H1 (cell line): ENCODE data around the gene HTATSF1. TPM values are rescaled to one million over a fixed set of nuclear protein-coding genes. Genes with fewer than 3 reads are reported as not detected.

Source experiments
- CTBP2 ChIP-seq: IDR thresholded peaks from 2 replicates; pipeline ENCODE4 v1.7.0; 2011; ENCODE audit warnings: borderline replicate concordance, mild to moderate bottlenecking, moderate library complexity, mixed read lengths, low read length; ENCODE audit not compliant: insufficient read depth, insufficient read length
- EGR1 ChIP-seq: IDR thresholded peaks from 2 replicates; pipeline ENCODE4 v1.6.1; 2011; ENCODE audit warnings: low read depth, low read length, borderline replicate concordance
- JUND ChIP-seq: IDR thresholded peaks from 2 replicates; pipeline ENCODE4 v1.6.1; 2011; ENCODE audit warnings: mild to moderate bottlenecking, improper control_type of control experiment, low read length
- NANOG ChIP-seq: IDR thresholded peaks from 2 replicates; pipeline ENCODE4 v1.6.1; 2011; ENCODE audit warnings: low read length, low read depth, mild to moderate bottlenecking, inconsistent platforms; ENCODE audit not compliant: insufficient read depth, poor library complexity, severe bottlenecking
- POU5F1 ChIP-seq: IDR thresholded peaks from 2 replicates; pipeline ENCODE4 v1.6.1; 2011; ENCODE audit warnings: low read depth, mild to moderate bottlenecking, low read length, moderate library complexity
- SAP30 ChIP-seq: fragments of 300-600 bp; sonication (generic); IDR thresholded peaks from 2 replicates; pipeline ENCODE4 v1.7.1; 2012; ENCODE audit warnings: low read length, moderate library complexity, mild to moderate bottlenecking, inconsistent platforms; ENCODE audit not compliant: insufficient read depth, insufficient replicate concordance
- polyA plus RNA-seq, 7 experiments: library from polyadenylated mRNA; depleted of rRNA in 3 of 7; stranded (reverse) in 5 of 7; unstranded in 2 of 7; fragments of >200 nt in 5 of 7; fragments of 200-250 nt in 2 of 7; gene quantifications; 1 replicate in 5 of 7; 2 replicates in 1 of 7; 4 replicates in 1 of 7; pipeline versions ENCODE4 v1.2.1 to v1.2.3, GENCODE V29; 2011 to 2013; ENCODE audit warnings: missing spikeins in 2 of 7, mixed read lengths in 2 of 7
- total RNA-seq: library from RNA; stranded (reverse); fragmentation: NEBNext Ultra II Directional; extraction: Animal tissue kit (Norgen Biotek cat#: 25700); gene quantifications from 2 replicates; pipeline ENCODE4 v1.2.1, GENCODE V29; 2021
- TF ChIP-seq, protein P1 (sequence below): fragments of 300-600 bp; sonication (generic); IDR thresholded peaks from 2 replicates; pipeline ENCODE4 v1.7.1; 2012; ENCODE audit warnings: low read length, moderate library complexity, mild to moderate bottlenecking, inconsistent platforms; ENCODE audit not compliant: insufficient replicate concordance

HTATSF1 gene
- total and polyA plus RNA-seq, 2 of the 8 experiments (the other 6 are each of a cell fraction or from before 2014, with no cell fraction given), result 1.2 to 49.3 TPM

DNA sequence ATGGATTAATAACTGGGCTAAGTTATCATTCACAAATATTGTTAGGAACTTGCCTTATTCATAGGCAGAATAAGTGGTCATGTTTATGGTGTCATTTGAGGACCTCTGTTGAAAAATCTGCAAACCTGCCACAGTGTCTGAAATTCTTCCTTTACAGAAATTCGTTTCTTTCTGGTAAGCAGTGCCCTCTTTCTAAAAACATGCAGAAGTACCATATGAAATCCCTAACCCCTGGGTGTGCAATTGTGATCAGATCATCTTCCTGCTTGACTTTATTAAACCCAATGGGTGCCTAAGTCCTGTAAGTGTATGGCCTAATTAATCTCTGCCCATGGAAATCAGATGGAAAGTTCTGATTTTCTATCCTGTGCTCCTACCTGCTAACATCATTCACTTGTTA is 4.4 kb upstream of the HTATSF1 start (continued):
- TF ChIP-seq, protein P1, sequence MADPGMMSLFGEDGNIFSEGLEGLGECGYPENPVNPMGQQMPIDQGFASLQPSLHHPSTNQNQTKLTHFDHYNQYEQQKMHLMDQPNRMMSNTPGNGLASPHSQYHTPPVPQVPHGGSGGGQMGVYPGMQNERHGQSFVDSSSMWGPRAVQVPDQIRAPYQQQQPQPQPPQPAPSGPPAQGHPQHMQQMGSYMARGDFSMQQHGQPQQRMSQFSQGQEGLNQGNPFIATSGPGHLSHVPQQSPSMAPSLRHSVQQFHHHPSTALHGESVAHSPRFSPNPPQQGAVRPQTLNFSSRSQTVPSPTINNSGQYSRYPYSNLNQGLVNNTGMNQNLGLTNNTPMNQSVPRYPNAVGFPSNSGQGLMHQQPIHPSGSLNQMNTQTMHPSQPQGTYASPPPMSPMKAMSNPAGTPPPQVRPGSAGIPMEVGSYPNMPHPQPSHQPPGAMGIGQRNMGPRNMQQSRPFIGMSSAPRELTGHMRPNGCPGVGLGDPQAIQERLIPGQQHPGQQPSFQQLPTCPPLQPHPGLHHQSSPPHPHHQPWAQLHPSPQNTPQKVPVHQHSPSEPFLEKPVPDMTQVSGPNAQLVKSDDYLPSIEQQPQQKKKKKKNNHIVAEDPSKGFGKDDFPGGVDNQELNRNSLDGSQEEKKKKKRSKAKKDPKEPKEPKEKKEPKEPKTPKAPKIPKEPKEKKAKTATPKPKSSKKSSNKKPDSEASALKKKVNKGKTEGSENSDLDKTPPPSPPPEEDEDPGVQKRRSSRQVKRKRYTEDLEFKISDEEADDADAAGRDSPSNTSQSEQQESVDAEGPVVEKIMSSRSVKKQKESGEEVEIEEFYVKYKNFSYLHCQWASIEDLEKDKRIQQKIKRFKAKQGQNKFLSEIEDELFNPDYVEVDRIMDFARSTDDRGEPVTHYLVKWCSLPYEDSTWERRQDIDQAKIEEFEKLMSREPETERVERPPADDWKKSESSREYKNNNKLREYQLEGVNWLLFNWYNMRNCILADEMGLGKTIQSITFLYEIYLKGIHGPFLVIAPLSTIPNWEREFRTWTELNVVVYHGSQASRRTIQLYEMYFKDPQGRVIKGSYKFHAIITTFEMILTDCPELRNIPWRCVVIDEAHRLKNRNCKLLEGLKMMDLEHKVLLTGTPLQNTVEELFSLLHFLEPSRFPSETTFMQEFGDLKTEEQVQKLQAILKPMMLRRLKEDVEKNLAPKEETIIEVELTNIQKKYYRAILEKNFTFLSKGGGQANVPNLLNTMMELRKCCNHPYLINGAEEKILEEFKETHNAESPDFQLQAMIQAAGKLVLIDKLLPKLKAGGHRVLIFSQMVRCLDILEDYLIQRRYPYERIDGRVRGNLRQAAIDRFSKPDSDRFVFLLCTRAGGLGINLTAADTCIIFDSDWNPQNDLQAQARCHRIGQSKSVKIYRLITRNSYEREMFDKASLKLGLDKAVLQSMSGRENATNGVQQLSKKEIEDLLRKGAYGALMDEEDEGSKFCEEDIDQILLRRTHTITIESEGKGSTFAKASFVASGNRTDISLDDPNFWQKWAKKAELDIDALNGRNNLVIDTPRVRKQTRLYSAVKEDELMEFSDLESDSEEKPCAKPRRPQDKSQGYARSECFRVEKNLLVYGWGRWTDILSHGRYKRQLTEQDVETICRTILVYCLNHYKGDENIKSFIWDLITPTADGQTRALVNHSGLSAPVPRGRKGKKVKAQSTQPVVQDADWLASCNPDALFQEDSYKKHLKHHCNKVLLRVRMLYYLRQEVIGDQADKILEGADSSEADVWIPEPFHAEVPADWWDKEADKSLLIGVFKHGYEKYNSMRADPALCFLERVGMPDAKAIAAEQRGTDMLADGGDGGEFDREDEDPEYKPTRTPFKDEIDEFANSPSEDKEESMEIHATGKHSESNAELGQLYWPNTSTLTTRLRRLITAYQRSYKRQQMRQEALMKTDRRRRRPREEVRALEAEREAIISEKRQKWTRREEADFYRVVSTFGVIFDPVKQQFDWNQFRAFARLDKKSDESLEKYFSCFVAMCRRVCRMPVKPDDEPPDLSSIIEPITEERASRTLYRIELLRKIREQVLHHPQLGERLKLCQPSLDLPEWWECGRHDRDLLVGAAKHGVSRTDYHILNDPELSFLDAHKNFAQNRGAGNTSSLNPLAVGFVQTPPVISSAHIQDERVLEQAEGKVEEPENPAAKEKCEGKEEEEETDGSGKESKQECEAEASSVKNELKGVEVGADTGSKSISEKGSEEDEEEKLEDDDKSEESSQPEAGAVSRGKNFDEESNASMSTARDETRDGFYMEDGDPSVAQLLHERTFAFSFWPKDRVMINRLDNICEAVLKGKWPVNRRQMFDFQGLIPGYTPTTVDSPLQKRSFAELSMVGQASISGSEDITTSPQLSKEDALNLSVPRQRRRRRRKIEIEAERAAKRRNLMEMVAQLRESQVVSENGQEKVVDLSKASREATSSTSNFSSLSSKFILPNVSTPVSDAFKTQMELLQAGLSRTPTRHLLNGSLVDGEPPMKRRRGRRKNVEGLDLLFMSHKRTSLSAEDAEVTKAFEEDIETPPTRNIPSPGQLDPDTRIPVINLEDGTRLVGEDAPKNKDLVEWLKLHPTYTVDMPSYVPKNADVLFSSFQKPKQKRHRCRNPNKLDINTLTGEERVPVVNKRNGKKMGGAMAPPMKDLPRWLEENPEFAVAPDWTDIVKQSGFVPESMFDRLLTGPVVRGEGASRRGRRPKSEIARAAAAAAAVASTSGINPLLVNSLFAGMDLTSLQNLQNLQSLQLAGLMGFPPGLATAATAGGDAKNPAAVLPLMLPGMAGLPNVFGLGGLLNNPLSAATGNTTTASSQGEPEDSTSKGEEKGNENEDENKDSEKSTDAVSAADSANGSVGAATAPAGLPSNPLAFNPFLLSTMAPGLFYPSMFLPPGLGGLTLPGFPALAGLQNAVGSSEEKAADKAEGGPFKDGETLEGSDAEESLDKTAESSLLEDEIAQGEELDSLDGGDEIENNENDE, result no peak
- TF ChIP-seq POU5F1 (no peak), EGR1 (no peak), JUND (no peak), SAP30 (no peak), CTBP2 (no peak), NANOG (no peak)
